Measurements from ENCODE around the gene PRKCA.

PRKCA gene

DNA sequence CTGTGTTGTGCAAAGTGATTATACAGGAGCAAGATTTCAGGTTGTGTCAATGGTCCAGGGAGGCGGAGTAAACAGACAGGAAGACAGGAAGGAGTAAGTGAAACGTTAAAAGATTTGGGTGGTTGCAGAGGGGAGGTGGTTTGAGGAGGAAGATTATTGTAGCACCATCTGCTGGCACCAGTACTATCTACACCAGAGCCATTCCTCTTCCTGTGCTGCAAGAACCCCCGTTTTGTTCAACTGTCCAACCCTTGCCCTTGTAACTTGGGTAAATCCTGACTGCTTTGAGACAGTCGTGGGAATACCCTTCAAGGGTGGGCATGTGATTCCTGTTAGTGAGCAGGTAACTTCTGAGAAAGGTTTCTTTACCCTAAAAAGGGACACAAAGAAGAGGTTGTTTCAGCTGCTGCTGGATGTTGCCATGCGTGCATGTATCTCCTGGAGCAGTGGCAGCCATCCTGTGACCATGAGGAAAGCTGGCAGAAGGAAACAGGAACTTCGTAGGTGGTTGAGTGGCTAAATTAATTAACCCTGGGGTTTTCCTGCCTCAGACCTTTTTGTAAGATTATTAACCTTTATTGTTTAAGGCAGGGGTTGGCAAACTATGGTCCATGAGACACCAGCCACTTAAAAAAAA lies 124.1 kb downstream of the PRKCA start:
- no peak for DNase-seq (ENCODE audit: low read depth)
- no peak overlapping the region for H3K4me3 ChIP-seq (ENCODE audit: low read depth, low read length)
- TF ChIP-seq, protein P1, sequence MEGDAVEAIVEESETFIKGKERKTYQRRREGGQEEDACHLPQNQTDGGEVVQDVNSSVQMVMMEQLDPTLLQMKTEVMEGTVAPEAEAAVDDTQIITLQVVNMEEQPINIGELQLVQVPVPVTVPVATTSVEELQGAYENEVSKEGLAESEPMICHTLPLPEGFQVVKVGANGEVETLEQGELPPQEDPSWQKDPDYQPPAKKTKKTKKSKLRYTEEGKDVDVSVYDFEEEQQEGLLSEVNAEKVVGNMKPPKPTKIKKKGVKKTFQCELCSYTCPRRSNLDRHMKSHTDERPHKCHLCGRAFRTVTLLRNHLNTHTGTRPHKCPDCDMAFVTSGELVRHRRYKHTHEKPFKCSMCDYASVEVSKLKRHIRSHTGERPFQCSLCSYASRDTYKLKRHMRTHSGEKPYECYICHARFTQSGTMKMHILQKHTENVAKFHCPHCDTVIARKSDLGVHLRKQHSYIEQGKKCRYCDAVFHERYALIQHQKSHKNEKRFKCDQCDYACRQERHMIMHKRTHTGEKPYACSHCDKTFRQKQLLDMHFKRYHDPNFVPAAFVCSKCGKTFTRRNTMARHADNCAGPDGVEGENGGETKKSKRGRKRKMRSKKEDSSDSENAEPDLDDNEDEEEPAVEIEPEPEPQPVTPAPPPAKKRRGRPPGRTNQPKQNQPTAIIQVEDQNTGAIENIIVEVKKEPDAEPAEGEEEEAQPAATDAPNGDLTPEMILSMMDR (IDR thresholded peaks at IDR 0.05; ENCODE audit: control insufficient read depth, extremely low read depth, insufficient read depth): no peak

DNA sequence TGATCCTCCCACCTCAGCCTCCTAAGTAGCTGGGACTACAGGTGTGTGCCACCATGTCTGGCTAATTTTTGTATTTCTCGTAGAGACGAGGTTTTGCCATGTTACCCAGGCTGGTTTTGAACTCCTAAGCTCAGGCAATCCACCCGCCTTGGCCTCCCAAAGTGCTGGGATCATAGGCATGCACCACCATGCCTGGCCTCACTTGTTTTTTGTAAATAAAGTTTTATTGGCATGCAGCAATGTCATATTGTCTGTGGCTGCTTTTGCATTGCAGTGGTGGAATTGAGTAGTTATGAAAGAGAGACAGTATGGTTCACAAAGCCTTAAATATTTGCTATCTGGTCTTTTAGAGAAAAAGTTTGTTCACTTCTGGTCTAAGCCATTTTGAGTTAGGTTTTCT lies 124.7 kb downstream of the PRKCA start:
- TF ChIP-seq, protein P1 (IDR thresholded peaks at IDR 0.05; ENCODE audit: control insufficient read depth, extremely low read depth, insufficient read depth): no peak
- no peak overlapping the region for H3K4me3 ChIP-seq (ENCODE audit: low read depth, low read length)
- no peak for DNase-seq (ENCODE audit: low read depth)

DNA sequence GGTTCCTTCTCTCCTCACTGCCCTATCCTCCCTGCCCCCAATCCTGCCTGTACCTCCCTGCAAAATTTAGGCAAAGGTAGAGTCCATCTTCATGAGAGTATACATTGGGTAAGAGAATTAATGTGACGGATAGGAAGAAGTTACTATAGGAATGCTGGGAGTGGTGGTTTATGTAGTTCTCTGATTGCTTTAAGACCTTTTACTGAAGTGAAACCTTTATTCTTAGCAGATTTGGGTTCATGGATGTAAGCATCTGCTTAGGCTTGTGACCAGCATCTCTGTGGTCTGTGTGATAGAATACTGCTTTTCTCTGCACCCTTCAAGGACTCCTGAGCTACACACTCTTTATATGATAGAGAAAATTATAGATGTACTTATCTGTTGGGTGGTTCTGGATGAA lies 127.3 kb downstream of the PRKCA start:
- no peak for DNase-seq (ENCODE audit: low read depth)
- TF ChIP-seq, protein P1 (IDR thresholded peaks at IDR 0.05; ENCODE audit: control insufficient read depth, extremely low read depth, insufficient read depth): no peak
- H3K4me3 ChIP-seq (ENCODE audit: low read depth, low read length): no peak overlapping the region

DNA sequence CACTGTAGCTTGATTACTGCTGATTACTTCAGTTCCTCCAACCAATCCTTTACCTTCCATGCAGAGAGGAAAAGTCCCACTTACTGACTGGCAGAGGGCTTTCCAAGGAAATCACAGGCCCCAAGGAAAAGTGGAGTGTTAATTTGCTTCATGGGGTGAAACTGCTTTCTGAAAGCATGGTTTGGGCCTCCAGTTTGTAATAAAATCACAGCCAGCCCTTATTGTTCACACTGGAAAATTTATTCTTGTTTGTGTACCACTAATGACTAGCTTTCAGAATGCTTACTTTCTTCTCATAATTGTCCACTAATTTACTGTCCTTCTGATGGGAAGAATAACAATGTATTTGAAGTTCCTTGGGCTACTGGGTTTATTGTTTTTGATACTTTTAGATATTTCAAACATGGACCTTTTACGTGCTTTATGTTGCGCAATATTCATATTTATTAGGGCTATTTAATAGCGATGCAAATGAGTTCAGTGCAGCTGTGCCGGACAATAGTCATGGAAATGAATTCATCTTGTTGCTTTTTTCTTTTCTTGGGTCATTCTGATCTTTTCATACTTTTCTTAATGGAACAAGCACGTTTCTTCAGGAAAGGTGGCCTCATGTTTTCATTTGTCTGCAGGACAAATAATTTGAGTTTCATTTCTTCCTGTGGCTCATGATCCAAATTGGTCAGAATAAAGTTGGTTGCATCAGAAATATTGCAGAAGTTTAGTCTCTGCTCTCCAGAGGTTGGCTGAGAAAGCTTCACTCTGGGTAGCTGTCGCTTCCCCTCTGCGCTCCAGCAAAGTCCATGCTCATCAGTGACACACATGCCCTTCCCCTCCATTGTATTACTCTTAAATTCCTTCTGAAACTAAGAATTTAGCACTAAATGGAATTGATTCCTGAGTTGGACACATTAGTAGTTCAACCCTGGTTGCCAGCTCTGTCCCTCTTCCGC lies 128.7 kb downstream of the PRKCA start:
- H3K4me3 ChIP-seq (ENCODE audit: low read depth, low read length): no peak overlapping the region
- DNase-seq (ENCODE audit: low read depth): no peak
- TF ChIP-seq, protein P1 (IDR thresholded peaks at IDR 0.05; ENCODE audit: control insufficient read depth, extremely low read depth, insufficient read depth): no peak

DNA sequence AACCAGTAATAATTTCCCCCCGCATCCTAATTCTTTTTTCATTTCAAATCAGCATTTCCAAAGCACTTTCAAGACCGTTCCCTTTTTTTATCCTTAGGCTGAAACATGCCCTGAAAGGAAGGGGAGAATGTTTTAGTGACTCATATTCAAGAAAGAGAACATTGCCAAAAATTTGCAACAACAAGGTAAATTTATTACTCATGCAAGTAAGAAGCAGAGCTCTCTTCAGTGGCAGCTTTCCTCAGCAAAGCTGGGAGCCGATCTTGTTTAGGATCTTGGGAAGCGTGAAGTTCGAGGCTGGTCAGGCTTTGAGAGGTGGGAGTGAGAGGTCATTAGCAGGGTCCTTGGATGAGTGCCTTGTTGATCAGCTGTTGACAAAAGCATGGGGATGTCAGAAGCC lies 129.5 kb downstream of the PRKCA start:
- DNase-seq (ENCODE audit: low read depth): no peak
- H3K4me3 ChIP-seq (ENCODE audit: low read depth, low read length): no peak overlapping the region

DNA sequence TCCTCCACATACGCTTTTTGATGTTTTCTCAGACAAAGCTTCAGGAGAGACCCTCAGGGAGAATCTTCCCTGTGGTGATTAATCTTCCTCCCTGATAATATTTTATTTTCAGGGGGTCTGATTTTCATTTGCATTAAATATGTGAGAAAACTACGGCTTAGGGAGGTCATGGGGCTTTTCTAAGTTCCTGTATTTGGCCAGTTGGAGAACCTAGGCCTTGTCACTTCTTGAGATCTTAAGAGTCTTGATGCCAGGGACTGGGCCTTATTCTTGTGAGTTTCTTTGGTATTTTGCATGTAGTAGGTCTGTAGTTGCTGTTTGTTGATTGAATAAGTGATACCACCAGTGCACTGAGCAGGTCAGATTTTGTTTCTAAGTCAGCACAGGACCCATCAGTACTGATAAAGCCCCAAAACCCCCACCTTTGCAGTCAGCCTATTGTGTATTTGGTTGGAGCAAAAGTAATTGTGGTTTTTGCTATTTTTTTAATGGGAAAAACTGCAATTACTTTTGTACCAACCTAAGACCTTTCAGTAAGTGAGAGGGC lies 130.1 kb downstream of the PRKCA start:
- H3K4me3 ChIP-seq (ENCODE audit: low read depth, low read length): no peak overlapping the region
- no peak for DNase-seq (ENCODE audit: low read depth)
- TF ChIP-seq, protein P1 (IDR thresholded peaks at IDR 0.05; ENCODE audit: control insufficient read depth, extremely low read depth, insufficient read depth): no peak

More for the DNA sequence above, 129.5 kb downstream of the PRKCA start:
- TF ChIP-seq, protein P1 (IDR thresholded peaks at IDR 0.05; ENCODE audit: control insufficient read depth, extremely low read depth, insufficient read depth): no peak
